HK-2 (cell line): ENCODE results near the gene PMEL.
"Not testable (repeated sequence)": the region's sequence is repeated elsewhere in the genome, so short reads cannot be mapped to it uniquely, and the experiment has no call there.

Source experiments
- DNase-seq: peaks from one replicate; pipeline ENCODE4 v3.0.0-alpha.2; 2018; ENCODE audit not compliant: unreplicated experiment

The PMEL gene

GRCh38 chr12:55923648-55924047, 42.2 kb downstream of the PMEL start:
- not testable (repeated sequence) for DNase-seq

- no peak for DNase-seq
These were observed 43.7 kb downstream of the PMEL start for GRCh38 chr12:55922126-55922525.

DNA sequence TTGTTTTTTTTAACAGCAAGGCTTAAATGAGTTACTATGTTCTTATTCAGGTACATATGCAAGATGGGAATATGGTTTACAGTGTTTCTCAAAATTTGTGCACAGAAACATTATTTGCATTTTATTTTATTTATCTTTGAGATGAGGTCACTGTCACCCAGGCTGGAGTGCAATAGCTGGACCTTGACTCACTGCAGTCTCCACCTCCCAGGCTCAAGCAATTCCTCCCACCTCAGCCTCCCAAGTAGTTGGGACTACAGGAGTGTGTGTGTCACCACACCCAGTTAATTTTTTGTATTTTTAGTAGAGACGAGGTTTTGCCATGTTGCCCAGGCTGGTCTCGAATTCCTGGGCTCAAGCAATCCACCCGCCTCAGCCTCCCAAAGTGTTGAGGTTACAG, 46.8 kb downstream of the PMEL start:
- peak; percentile 53 for DNase-seq

GRCh38 chr12:55915482-55915859, 50.4 kb downstream of the PMEL start:
- DNase-seq, result no peak

- no peak for DNase-seq
These were observed 52.9 kb downstream of the PMEL start for GRCh38 chr12:55912908-55913307.

DNA sequence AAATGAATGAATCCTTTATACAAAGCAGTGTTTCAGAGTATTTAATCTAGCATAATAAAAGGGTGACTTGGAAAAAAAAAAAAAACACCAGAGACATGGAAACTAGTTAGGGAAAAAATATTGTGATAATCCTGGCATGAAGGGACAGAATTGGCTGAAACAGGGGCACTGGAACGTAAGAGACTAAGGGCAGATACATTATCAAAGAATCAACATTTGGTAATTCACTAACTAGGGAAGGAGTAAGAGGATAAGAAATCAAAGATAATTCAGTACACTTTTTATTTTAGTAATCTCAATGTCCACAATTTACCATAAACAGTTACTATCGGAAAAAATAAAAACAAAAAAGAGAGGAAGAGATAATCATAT, 56.3 kb downstream of the PMEL start:
- no peak for DNase-seq

DNA sequence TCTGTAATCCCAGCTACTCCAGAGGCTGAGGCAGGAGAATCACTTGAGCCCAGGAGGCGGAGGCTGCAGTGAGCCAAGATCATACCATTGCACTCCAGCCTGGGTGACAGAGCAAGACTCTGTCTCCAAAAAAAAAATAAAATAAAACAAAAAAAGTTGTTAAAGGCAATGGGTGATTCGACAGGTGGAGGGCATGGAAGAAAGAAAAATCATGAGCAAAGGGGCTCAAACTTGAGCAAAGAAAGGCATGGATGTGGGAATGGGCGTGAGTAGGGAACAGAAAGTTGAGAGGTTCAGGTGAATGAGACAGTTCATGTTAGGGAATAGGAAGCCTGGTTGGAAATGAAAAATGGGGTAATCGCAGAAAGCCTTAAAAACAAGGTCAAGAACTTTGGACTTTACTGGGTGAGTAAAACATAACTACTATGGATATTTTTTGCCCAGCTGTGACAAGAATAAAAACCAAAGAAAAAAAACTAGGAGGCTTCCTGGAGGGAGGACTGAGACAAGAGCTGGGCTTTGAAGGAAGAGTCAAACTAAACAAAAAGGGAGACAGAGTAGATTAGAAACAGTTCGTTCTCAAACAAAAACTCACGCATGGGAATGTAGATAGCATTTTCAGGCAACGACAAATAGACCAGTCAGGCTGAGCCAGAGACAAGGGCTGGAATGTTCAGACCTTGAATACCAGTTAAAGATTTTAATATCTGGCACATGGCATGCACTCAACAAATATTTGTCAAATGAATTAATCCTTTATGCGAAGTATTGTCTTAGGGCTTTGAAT, 56.9 kb downstream of the PMEL start:
- no peak for DNase-seq

DNA sequence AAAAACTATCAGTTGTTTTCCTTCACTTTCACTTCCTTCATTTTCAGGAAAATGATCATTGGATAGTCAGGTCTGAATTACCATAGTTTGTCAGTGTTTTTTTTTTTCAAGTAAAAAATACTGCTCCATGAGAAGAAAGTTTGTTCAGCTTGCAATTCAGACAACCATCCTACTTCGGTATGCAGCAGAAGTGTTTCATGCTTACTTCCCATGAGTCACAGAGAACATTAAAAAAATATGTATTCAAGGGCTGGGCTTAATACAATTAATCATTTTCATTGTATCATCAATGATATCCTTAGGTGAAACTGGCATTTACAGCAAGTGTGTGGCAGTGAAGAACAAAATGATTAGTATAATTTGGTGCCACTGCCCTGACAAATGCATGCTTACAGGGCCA, 59.8 kb downstream of the PMEL start:
- no peak for DNase-seq
